Uterus (tissue), 4 donors: ENCODE data around the gene ZNF529. TPM values are rescaled to one million over a fixed set of nuclear protein-coding genes. Genes with fewer than 3 reads are reported as not detected.
"Not testable (repeated sequence)": the region's sequence is repeated elsewhere in the genome, so short reads cannot be mapped to it uniquely, and the experiment has no call there.

Source experiments
- DNase-seq, 2 donors: peaks; one replicate each; pipeline ENCODE4 v3.0.0-alpha.2; 2019 to 2020
- H3K27ac ChIP-seq, 2 donors: fragments of 200-600 bp; sonication (generic); 1 replicate in 1 of 2; 2 replicates in 1 of 2; pipeline ENCODE4 v1.5.1; 2016 to 2018
- H3K27me3 ChIP-seq, 2 donors: fragments of 200-600 bp; sonication (generic); one replicate each; pipeline ENCODE4 v1.5.1; 2018 to 2019; ENCODE audit warnings: control low read depth in 1 of 2
- H3K36me3 ChIP-seq, 2 donors: fragments of 200-600 bp; sonication (generic); one replicate each; pipeline ENCODE4 v1.5.1; 2019; ENCODE audit warnings: control low read depth in 1 of 2
- H3K4me1 ChIP-seq, 2 donors: fragments of 200-600 bp; sonication (generic); one replicate each; pipeline ENCODE4 v1.5.1; 2018 to 2019; ENCODE audit warnings: control low read depth in 1 of 2
- H3K4me3 ChIP-seq, 2 donors: fragments of 200-600 bp; sonication (generic); 1 replicate in 1 of 2; 2 replicates in 1 of 2; pipeline ENCODE4 v1.5.1; 2018 to 2019; ENCODE audit warnings: mild to moderate bottlenecking in 1 of 2
- H3K9me3 ChIP-seq, 2 donors: fragments of 200-600 bp; sonication (generic); one replicate each; pipeline ENCODE4 v1.5.1; 2019; ENCODE audit warnings: control low read depth in 1 of 2
- CTCF ChIP-seq, 4 experiments: fragments of 200-600 bp in 2 of 4; fragments of 450-650 bp in 2 of 4; sonication (generic) in 2 of 4; IDR thresholded peaks; one replicate each; pipeline ENCODE4 v1.5.1; 2016 to 2019; ENCODE audit warnings: antibody characterized with exemption in 4 of 4, mild to moderate bottlenecking in 2 of 4, moderate library complexity in 1 of 4
- POLR2A ChIP-seq, 2 donors: fragments of 450-650 bp; IDR thresholded peaks; one replicate each; pipeline ENCODE4 v1.6.1; 2016; ENCODE audit warnings: antibody characterized with exemption in 2 of 2, mild to moderate bottlenecking in 1 of 2, moderate library complexity in 1 of 2
- intact Hi-C: fragments of 100-400 bp; cut with DNase I; formaldehyde crosslinking; loops from one replicate; pipeline ENCODE4 v1.15.1; 2023; ENCODE audit warnings: low total_unique reads
- total RNA-seq, 4 donors: library from RNA; depleted of rRNA in 3 of 4; stranded (reverse); fragments of >200 nt in 3 of 4; gene quantifications; one replicate each; pipeline versions ENCODE4 v1.1.0 to v1.2.4, GENCODE V29; 2014 to 2023
- donor health status: DM: yes; HTN: yes; CAD: no.

The ZNF529 gene
- total RNA-seq = 10 to 100 TPM in 2 of 4 donors, 1 to 10 TPM in 2; 4.9 to 44.5 (median 13.1) TPM

- peak; percentile 46 to 65 for TF ChIP-seq POLR2A (IDR thresholded peaks at IDR 0.05)
- no peak for TF ChIP-seq CTCF (IDR thresholded peaks at IDR 0.05)
- Histone ChIP-seq H3K27me3 (no peaks in the 10 kb centered on the region), H3K27ac (peak within 1 kb of the TSS; percentile 71 to 76), H3K9me3 (no peaks in the 10 kb centered on the region), H3K36me3 (no peaks in the 10 kb centered on the region), H3K4me1 (no peaks in the 10 kb centered on the region), H3K4me3 (peak within 1 kb of the TSS; percentile 60 to 94)
- DNase-seq = peak; percentile 82 to 86
- intact Hi-C loops = no loop called here
Measured at GRCh38 chr19:36573020-36573894, at the start of gene ZNF529. TSS of gene ZNF529 (minus strand) at chr19:36573292. CDS start at chr19:36572346, 946 bp downstream.

GRCh38 chr19:36605877-36606478, 32.9 kb upstream of the ZNF529 start:
- no peaks in the 10 kb centered on the region for H3K27me3 ChIP-seq
- no peaks in the 10 kb centered on the region for H3K36me3 ChIP-seq
- DNase-seq = no peak
- H3K27ac ChIP-seq = peak overlapping the region in 1 of 2 donors; percentile 74
- H3K4me3 ChIP-seq = peak overlapping the region; percentile 59 to 69
- intact Hi-C loops = no loop called here
- no peaks in the 10 kb centered on the region for H3K9me3 ChIP-seq
- H3K4me1 ChIP-seq = no peaks in the 10 kb centered on the region
- TF ChIP-seq CTCF (IDR thresholded peaks at IDR 0.05) (no peak), POLR2A (IDR thresholded peaks at IDR 0.05) (no peak)

GRCh38 chr19:36605101-36605876, 32.2 kb upstream of the ZNF529 start, which contains the start of gene ZNF382:
TSS of gene ZNF382 (plus strand) at chr19:36605313. CDS start at chr19:36609915, 4,602 bp downstream.
- Histone ChIP-seq H3K36me3 (no peaks in the 10 kb centered on the region), H3K4me3 (peak within 1 kb of the TSS; percentile 59 to 69), H3K4me1 (no peaks in the 10 kb centered on the region), H3K27ac (peak within 1 kb of the TSS; percentile 50 to 74), H3K27me3 (no peaks in the 10 kb centered on the region), H3K9me3 (no peaks in the 10 kb centered on the region)
- TF ChIP-seq POLR2A (IDR thresholded peaks at IDR 0.05) = peak in 1 of 2 donors; percentile 39
- no peak for TF ChIP-seq CTCF (IDR thresholded peaks at IDR 0.05)
- intact Hi-C loops = no loop called here
- peak; percentile 54 to 64 for DNase-seq

- Histone ChIP-seq H3K27ac (peak overlapping the region; percentile 50 to 74), H3K9me3 (no peaks in the 10 kb centered on the region), H3K4me1 (no peaks in the 10 kb centered on the region), H3K27me3 (no peaks in the 10 kb centered on the region), H3K4me3 (peak overlapping the region; percentile 59 to 69), H3K36me3 (no peaks in the 10 kb centered on the region)
- intact Hi-C loops = no loop called here
- DNase-seq = peak; percentile 13 to 17
- TF ChIP-seq POLR2A (IDR thresholded peaks at IDR 0.05) (no peak), CTCF (IDR thresholded peaks at IDR 0.05) (no peak)
Measured at GRCh38 chr19:36604656-36605100, 31.6 kb upstream of the ZNF529 start.

GRCh38 chr19:36602681-36603080, 29.6 kb upstream of the ZNF529 start:
- DNase-seq, intact Hi-C loops, H3K36me3 ChIP-seq, H3K27ac ChIP-seq, H3K27me3 ChIP-seq, H3K4me3 ChIP-seq, H3K9me3 ChIP-seq, H3K4me1 ChIP-seq: not testable (repeated sequence)
